Measurements from ENCODE around the gene THSD7B. TPM values are rescaled to one million over a fixed set of nuclear protein-coding genes. Genes with fewer than 3 reads are reported as not detected.

Gene THSD7B
- polyA plus RNA-seq, 4 donors: 0.07 to 0.90 TPM; not detected in 2

GRCh38 chr2:137357634-137358033, 592.3 kb downstream of the THSD7B start:
- Histone ChIP-seq H3K4me3 (ENCODE audit: low read depth in 1 of 3, low read length in 3 of 3) (no peak overlapping the region), H3K4me1 (ENCODE audit: control insufficient read depth in 3 of 3, insufficient read depth in 2 of 3, low read depth in 1 of 3, low read length in 2 of 3) (no peaks in the 10 kb centered on the region), H3K9me3 (ENCODE audit: control insufficient read depth in 2 of 2, insufficient read depth in 1 of 2, low read depth in 1 of 2, low read length in 1 of 2) (peaks cover 0 to 11% of the 10 kb centered on the region in 2 donors), H3K27me3 (ENCODE audit: control insufficient read depth in 3 of 3, insufficient read depth in 3 of 3, low read length in 3 of 3) (no peaks in the 10 kb centered on the region), H3K36me3 (ENCODE audit: control insufficient read depth in 3 of 3, insufficient read depth in 2 of 3, low read depth in 1 of 3, low read length in 3 of 3) (no peaks in the 10 kb centered on the region), H3K27ac (ENCODE audit: low read depth in 1 of 3, low read length in 2 of 3) (no peak overlapping the region)
- DNase-seq (no peak), FAIRE-seq (no peak)

- FAIRE-seq: no peak
Measured at GRCh38 chr2:137367361-137367760, 602.0 kb downstream of the THSD7B start.

DNA sequence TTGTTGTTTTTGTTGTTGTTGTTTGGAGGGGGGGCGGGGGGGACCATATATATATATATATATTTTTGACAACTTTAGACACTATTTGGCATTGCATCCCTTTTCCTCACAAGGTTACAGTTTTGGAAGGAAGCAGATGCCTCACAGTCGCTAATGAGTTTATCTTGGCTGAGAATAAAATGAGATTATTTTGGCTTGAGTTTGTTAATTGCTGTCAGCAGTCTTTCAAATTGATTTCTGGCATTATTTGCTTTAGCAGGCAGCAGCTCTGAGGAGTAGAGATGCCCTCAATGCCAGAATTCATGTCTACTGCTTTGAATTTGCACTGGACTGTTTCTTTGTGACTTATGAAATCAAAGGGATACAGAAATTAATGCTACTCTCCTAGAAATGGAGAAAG, 603.8 kb downstream of the THSD7B start:
- Histone ChIP-seq H3K36me3 (ENCODE audit: control insufficient read depth in 3 of 3, insufficient read depth in 2 of 3, low read depth in 1 of 3, low read length in 3 of 3) (no peaks in the 10 kb centered on the region), H3K27me3 (ENCODE audit: control insufficient read depth in 3 of 3, insufficient read depth in 3 of 3, low read length in 3 of 3) (no peaks in the 10 kb centered on the region), H3K4me3 (ENCODE audit: low read depth in 1 of 3, low read length in 3 of 3) (no peak overlapping the region), H3K27ac (ENCODE audit: low read depth in 1 of 3, low read length in 2 of 3) (no peak overlapping the region), H3K9me3 (ENCODE audit: control insufficient read depth in 2 of 2, insufficient read depth in 1 of 2, low read depth in 1 of 2, low read length in 1 of 2) (peaks cover 0 to 2% of the 10 kb centered on the region in 2 donors), H3K4me1 (ENCODE audit: control insufficient read depth in 3 of 3, insufficient read depth in 2 of 3, low read depth in 1 of 3, low read length in 2 of 3) (no peaks in the 10 kb centered on the region)
- FAIRE-seq (no peak), DNase-seq (no peak)
- WGBS, 3 donors: 32 to 45% (median 43%) methylated on average over 2 of the region's 2 CpGs

More at GRCh38 chr2:137367361-137367760, 602.0 kb downstream of the THSD7B start:
- Histone ChIP-seq H3K4me1 (ENCODE audit: control insufficient read depth in 3 of 3, insufficient read depth in 2 of 3, low read depth in 1 of 3, low read length in 2 of 3) (no peaks in the 10 kb centered on the region), H3K27ac (ENCODE audit: low read depth in 1 of 3, low read length in 2 of 3) (no peak overlapping the region), H3K36me3 (ENCODE audit: control insufficient read depth in 3 of 3, insufficient read depth in 2 of 3, low read depth in 1 of 3, low read length in 3 of 3) (no peaks in the 10 kb centered on the region), H3K4me3 (ENCODE audit: low read depth in 1 of 3, low read length in 3 of 3) (no peak overlapping the region), H3K27me3 (ENCODE audit: control insufficient read depth in 3 of 3, insufficient read depth in 3 of 3, low read length in 3 of 3) (no peaks in the 10 kb centered on the region), H3K9me3 (ENCODE audit: control insufficient read depth in 2 of 2, insufficient read depth in 1 of 2, low read depth in 1 of 2, low read length in 1 of 2) (peaks cover 0 to 2% of the 10 kb centered on the region in 2 donors)
- WGBS, 3 donors: 10 to 18% (median 13%) methylated on average over 1 of the region's 1 CpG
- no peak for DNase-seq

DNA sequence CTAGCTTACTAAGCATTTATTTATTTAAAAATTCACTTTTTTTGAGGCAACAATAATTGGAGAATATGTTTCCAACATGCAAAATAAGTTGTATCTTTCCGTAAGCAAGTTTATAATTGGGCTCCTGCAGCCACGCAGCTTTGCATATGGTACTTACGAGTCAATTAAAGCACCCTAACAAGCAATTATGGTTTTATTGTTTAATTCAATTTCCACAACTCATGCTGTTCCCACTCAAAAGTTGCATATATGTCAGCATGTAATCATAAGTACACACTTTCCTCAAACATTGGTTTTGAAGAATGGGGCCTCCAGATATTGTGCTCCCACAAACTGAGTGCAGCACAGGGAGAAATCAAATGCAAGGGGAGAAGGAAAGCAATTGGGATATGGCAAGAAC, 613.8 kb downstream of the THSD7B start:
- H3K36me3 ChIP-seq (ENCODE audit: control insufficient read depth in 3 of 3, insufficient read depth in 2 of 3, low read depth in 1 of 3, low read length in 3 of 3): no peaks in the 10 kb centered on the region
- FAIRE-seq (no peak), DNase-seq (no peak)
- peaks cover 0 to 3% (median 0%) of the 10 kb centered on the region in 3 donors for H3K27me3 ChIP-seq (ENCODE audit: control insufficient read depth in 3 of 3, insufficient read depth in 3 of 3, low read length in 3 of 3)
- H3K4me1 ChIP-seq (ENCODE audit: control insufficient read depth in 3 of 3, insufficient read depth in 2 of 3, low read depth in 1 of 3, low read length in 2 of 3): no peaks in the 10 kb centered on the region
- WGBS, 3 donors: 81 to 89% (median 87%) methylated on average over 3 of the region's 3 CpGs
- peaks cover 0 to 20% of the 10 kb centered on the region in 2 donors for H3K9me3 ChIP-seq (ENCODE audit: control insufficient read depth in 2 of 2, insufficient read depth in 1 of 2, low read depth in 1 of 2, low read length in 1 of 2)
- H3K27ac ChIP-seq (ENCODE audit: low read depth in 1 of 3, low read length in 2 of 3): no peak overlapping the region
- no peak overlapping the region for H3K4me3 ChIP-seq (ENCODE audit: low read depth in 1 of 3, low read length in 3 of 3)

DNA sequence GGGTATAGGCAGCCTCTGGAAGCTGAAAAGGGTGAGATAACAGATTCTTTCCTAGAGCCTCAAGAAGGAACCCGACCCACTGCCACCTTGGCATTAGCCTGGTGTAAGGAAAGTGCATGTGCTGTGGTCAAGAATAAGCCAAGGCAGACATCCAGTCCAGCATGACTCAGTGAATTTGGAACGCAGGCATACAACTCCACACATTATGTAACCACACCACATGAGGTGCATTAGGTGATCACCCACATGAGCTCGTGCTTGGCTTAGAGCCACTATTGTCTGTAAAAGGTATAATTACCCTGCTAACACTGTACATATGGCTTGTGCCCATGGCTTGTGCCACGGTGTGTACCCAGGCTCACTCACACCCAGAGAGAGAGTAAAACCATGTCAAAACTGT, 615.3 kb downstream of the THSD7B start:
- DNase-seq (no peak), FAIRE-seq (no peak)
- Histone ChIP-seq H3K4me3 (ENCODE audit: low read depth in 1 of 3, low read length in 3 of 3) (no peak overlapping the region), H3K27me3 (ENCODE audit: control insufficient read depth in 3 of 3, insufficient read depth in 3 of 3, low read length in 3 of 3) (no peaks in the 10 kb centered on the region), H3K27ac (ENCODE audit: low read depth in 1 of 3, low read length in 2 of 3) (no peak overlapping the region), H3K36me3 (ENCODE audit: control insufficient read depth in 3 of 3, insufficient read depth in 2 of 3, low read depth in 1 of 3, low read length in 3 of 3) (no peaks in the 10 kb centered on the region), H3K4me1 (ENCODE audit: control insufficient read depth in 3 of 3, insufficient read depth in 2 of 3, low read depth in 1 of 3, low read length in 2 of 3) (no peaks in the 10 kb centered on the region), H3K9me3 (ENCODE audit: control insufficient read depth in 2 of 2, insufficient read depth in 1 of 2, low read depth in 1 of 2, low read length in 1 of 2) (peaks cover 0 to 25% of the 10 kb centered on the region in 2 donors)
- 31 to 46% (median 33%) methylated on average over 4 of the region's 4 CpGs for WGBS, 3 donors

GRCh38 chr2:137381731-137382130, 616.4 kb downstream of the THSD7B start:
- no peak for FAIRE-seq
- 82 to 90% (median 89%) methylated on average over 8 of the region's 8 CpGs for WGBS, 3 donors
- Histone ChIP-seq H3K36me3 (ENCODE audit: control insufficient read depth in 3 of 3, insufficient read depth in 2 of 3, low read depth in 1 of 3, low read length in 3 of 3) (no peaks in the 10 kb centered on the region), H3K9me3 (ENCODE audit: control insufficient read depth in 2 of 2, insufficient read depth in 1 of 2, low read depth in 1 of 2, low read length in 1 of 2) (peaks cover 0 to 25% of the 10 kb centered on the region in 2 donors), H3K27me3 (ENCODE audit: control insufficient read depth in 3 of 3, insufficient read depth in 3 of 3, low read length in 3 of 3) (no peaks in the 10 kb centered on the region), H3K4me3 (ENCODE audit: low read depth in 1 of 3, low read length in 3 of 3) (no peak overlapping the region), H3K27ac (ENCODE audit: low read depth in 1 of 3, low read length in 2 of 3) (no peak overlapping the region), H3K4me1 (ENCODE audit: control insufficient read depth in 3 of 3, insufficient read depth in 2 of 3, low read depth in 1 of 3, low read length in 2 of 3) (no peaks in the 10 kb centered on the region)
- no peak for DNase-seq

DNA sequence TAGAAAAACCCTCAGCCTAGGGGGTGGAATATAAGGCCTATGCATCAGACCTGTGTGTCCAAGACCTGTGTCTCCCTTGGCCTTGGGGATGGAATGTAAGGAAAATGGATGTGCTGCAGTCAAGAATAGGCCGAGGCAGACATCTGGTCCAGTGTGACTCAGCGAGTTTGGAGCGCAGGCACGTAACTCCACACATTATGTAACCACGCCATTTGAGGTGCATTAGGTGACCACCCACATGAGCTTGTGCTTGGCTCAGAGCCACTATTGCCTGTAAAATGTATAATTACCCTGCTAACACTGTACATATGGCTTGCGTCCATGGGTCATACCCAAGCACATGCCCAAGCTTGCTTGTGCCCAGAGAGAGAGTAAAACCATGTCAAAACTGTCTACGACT, 618.0 kb downstream of the THSD7B start:
- Histone ChIP-seq H3K27me3 (ENCODE audit: control insufficient read depth in 3 of 3, insufficient read depth in 3 of 3, low read length in 3 of 3) (no peaks in the 10 kb centered on the region), H3K9me3 (ENCODE audit: control insufficient read depth in 2 of 2, insufficient read depth in 1 of 2, low read depth in 1 of 2, low read length in 1 of 2) (peaks cover 0 to 25% of the 10 kb centered on the region in 2 donors), H3K4me1 (ENCODE audit: control insufficient read depth in 3 of 3, insufficient read depth in 2 of 3, low read depth in 1 of 3, low read length in 2 of 3) (no peaks in the 10 kb centered on the region), H3K4me3 (ENCODE audit: low read depth in 1 of 3, low read length in 3 of 3) (no peak overlapping the region), H3K27ac (ENCODE audit: low read depth in 1 of 3, low read length in 2 of 3) (no peak overlapping the region), H3K36me3 (ENCODE audit: control insufficient read depth in 3 of 3, insufficient read depth in 2 of 3, low read depth in 1 of 3, low read length in 3 of 3) (no peaks in the 10 kb centered on the region)
- FAIRE-seq: no peak
- WGBS, 3 donors: 90 to 91% (median 91%) methylated on average over 7 of the region's 7 CpGs
- DNase-seq: peak in 1 of 2 donors; percentile 3

GRCh38 chr2:137387044-137387443, 621.7 kb downstream of the THSD7B start:
- Histone ChIP-seq H3K9me3 (ENCODE audit: control insufficient read depth in 2 of 2, insufficient read depth in 1 of 2, low read depth in 1 of 2, low read length in 1 of 2) (peaks cover 0 to 20% of the 10 kb centered on the region in 2 donors), H3K36me3 (ENCODE audit: control insufficient read depth in 3 of 3, insufficient read depth in 2 of 3, low read depth in 1 of 3, low read length in 3 of 3) (no peaks in the 10 kb centered on the region), H3K4me3 (ENCODE audit: low read depth in 1 of 3, low read length in 3 of 3) (no peak overlapping the region), H3K4me1 (ENCODE audit: control insufficient read depth in 3 of 3, insufficient read depth in 2 of 3, low read depth in 1 of 3, low read length in 2 of 3) (no peaks in the 10 kb centered on the region), H3K27me3 (ENCODE audit: control insufficient read depth in 3 of 3, insufficient read depth in 3 of 3, low read length in 3 of 3) (no peaks in the 10 kb centered on the region), H3K27ac (ENCODE audit: low read depth in 1 of 3, low read length in 2 of 3) (no peak overlapping the region)
- FAIRE-seq: no peak
- DNase-seq: no peak
- 69 to 76% (median 73%) methylated on average over 2 of the region's 2 CpGs for WGBS, 3 donors

DNA sequence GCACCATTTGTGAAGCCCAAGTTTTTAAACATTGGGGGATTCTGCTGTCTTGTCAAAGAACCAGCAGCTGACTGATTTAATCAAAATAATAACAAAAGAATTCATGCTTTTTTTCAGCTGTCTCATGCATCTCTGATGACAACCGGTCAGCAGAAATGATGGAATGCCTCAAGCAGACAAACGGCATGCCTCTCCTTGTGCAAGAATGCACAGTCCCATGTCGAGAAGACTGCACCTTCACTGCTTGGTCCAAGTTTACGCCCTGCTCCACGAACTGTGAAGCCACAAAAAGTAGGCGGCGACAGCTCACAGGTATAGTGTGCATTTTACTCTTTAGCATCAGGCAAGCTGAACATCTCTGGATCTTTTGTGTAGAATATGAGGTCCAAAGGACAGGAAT, 640.2 kb downstream of the THSD7B start:
- FAIRE-seq: no peak
- DNase-seq: no peak
- 78 to 83% (median 81%) methylated on average over 7 of the region's 7 CpGs for WGBS, 3 donors

More for the DNA sequence above, 640.2 kb downstream of the THSD7B start:
- Histone ChIP-seq H3K4me1 (ENCODE audit: control insufficient read depth in 3 of 3, insufficient read depth in 2 of 3, low read depth in 1 of 3, low read length in 2 of 3) (no peaks in the 10 kb centered on the region), H3K27ac (ENCODE audit: low read depth in 1 of 3, low read length in 2 of 3) (no peak overlapping the region), H3K36me3 (ENCODE audit: control insufficient read depth in 3 of 3, insufficient read depth in 2 of 3, low read depth in 1 of 3, low read length in 3 of 3) (no peaks in the 10 kb centered on the region), H3K9me3 (ENCODE audit: control insufficient read depth in 2 of 2, insufficient read depth in 1 of 2, low read depth in 1 of 2, low read length in 1 of 2) (no peaks in the 10 kb centered on the region), H3K4me3 (ENCODE audit: low read depth in 1 of 3, low read length in 3 of 3) (no peak overlapping the region), H3K27me3 (ENCODE audit: control insufficient read depth in 3 of 3, insufficient read depth in 3 of 3, low read length in 3 of 3) (no peaks in the 10 kb centered on the region)
